ENCODE measurements around the gene ANKRD44. TPM values are rescaled to one million over a fixed set of nuclear protein-coding genes. Genes with fewer than 3 reads are reported as not detected.

ANKRD44 gene
- total and polyA plus RNA-seq, 2 of the 8 experiments (the other 6 are each of a cell fraction or from before 2014, with no cell fraction given), result 1.2 to 1.3 TPM

- Histone ChIP-seq H3K27ac (ENCODE audit: low read depth, low read length) (no peak overlapping the region), H4K20me1 (replicated peaks in 1 of 2; ENCODE audit: control insufficient read depth in 1 of 2, insufficient read depth in 2 of 2, low read length in 2 of 2) (no peaks in the 10 kb centered on the region), H2BK12ac (ENCODE audit: low read depth, low read length) (no peak overlapping the region), H2BK15ac (ENCODE audit: low read length) (no peak overlapping the region), H2AK5ac (ENCODE audit: low read depth, low read length) (no peak overlapping the region), H3K23me2 (ENCODE audit: low read depth, low read length) (peaks cover 6% of the 10 kb centered on the region), H4K5ac (ENCODE audit: insufficient read length, low read depth, low read length) (no peak overlapping the region), H3K9ac (replicated peaks in 1 of 4; ENCODE audit: extremely low read depth in 1 of 4, low read depth in 3 of 4, low read length in 3 of 4) (peak overlapping the region in 1 of 4 experiments; percentile 45; a peak in 1 of 7 replicates), H2BK5ac (ENCODE audit: low read depth, low read length) (no peak overlapping the region), H3K18ac (ENCODE audit: extremely low read depth, low read length) (no peak overlapping the region), H2BK120ac (replicated peaks; ENCODE audit: low read depth, low read length) (no peak overlapping the region), H3K4me2 (ENCODE audit: insufficient read depth in 1 of 2, low read depth in 2 of 2, low read length in 2 of 2) (peak overlapping the region; percentile 91 to 100), H3K56ac (replicated peaks; ENCODE audit: insufficient read length, low read depth, low read length) (no peak overlapping the region), H3K23ac (ENCODE audit: insufficient read length) (no peak overlapping the region), H3K4me1 (replicated peaks in 1 of 4; ENCODE audit: control insufficient read depth in 3 of 4, insufficient read depth in 4 of 4, low read length in 3 of 4) (peaks cover 0 to 5% (median 3%) of the 10 kb centered on the region in 4 experiments; a peak in 4 of 7 replicates), H3K4ac (replicated peaks; ENCODE audit: insufficient read length, low read depth, low read length) (no peak overlapping the region), H3K79me1 (ENCODE audit: low read depth, low read length) (no peaks in the 10 kb centered on the region), H3K36me3 (ENCODE audit: control insufficient read depth in 2 of 4, insufficient read depth in 4 of 4, low read length in 3 of 4) (no peaks in the 10 kb centered on the region), H2AFZ (ENCODE audit: low read length) (no peak overlapping the region), H2BK20ac (ENCODE audit: low read length) (no peak overlapping the region), H3K9me3 (ENCODE audit: insufficient read depth in 2 of 2, low read depth in 1 of 2, low read length in 1 of 2) (no peaks in the 10 kb centered on the region), H4K8ac (ENCODE audit: extremely low read depth, insufficient read depth, low read length) (no peak overlapping the region), H4K91ac (replicated peaks; ENCODE audit: insufficient read length, low read length) (no peak overlapping the region), H3K14ac (ENCODE audit: insufficient read length) (no peak overlapping the region), H3K79me2 (ENCODE audit: control insufficient read depth in 1 of 2, insufficient read depth in 2 of 2, low read length in 2 of 2) (no peaks in the 10 kb centered on the region), H3K27me3 (replicated peaks in 1 of 4; ENCODE audit: control insufficient read depth in 3 of 4, extremely low read depth in 1 of 4, insufficient read depth in 3 of 4, low read length in 3 of 4) (peaks cover 9 to 34% (median 16%) of the 10 kb centered on the region in 4 experiments), H3K4me3 (ENCODE audit: extremely low read depth in 1 of 4, insufficient read depth in 2 of 4, low read depth in 3 of 4, low read length in 4 of 4) (peak overlapping the region; percentile 44 to 80 (median 66); a peak in 6 of 8 replicates)
- no peak for TF ChIP-seq ATF2 (IDR thresholded peaks at IDR 0.05; ENCODE audit: low read length)
- no peak for TF ChIP-seq SIRT6 (IDR thresholded peaks at IDR 0.05; ENCODE audit: low read length)
- no peak for TF ChIP-seq JUN (IDR thresholded peaks at IDR 0.05; ENCODE audit: low read depth, low read length)
- WGBS, 2 experiments (ENCODE audit: extremely low coverage in 1 of 2, insufficient coverage in 1 of 2, insufficient read length in 1 of 2, insufficient replicate concordance in 2 of 2, low coverage in 1 of 2, low lambda C conversion rate in 2 of 2, missing lambda C conversion rate in 1 of 2), result 72% methylated on average over 8 of the region's 8 CpGs; no CpG with 5 or more reads in 1 of the 2 experiments
- CTCF ChIA-PET (ENCODE audit: partially characterized antibody), result interaction anchor here (0.5 to 3.3 kb wide), 11 partner anchors 9 to 296 kb away, joined by 3 to 14 read pairs (median 4); no protein-coding TSS in a partner anchor
- FAIRE-seq, result no peak
- POLR2A ChIA-PET (ENCODE audit: partially characterized antibody), result no interaction called here
- DNase-seq (ENCODE audit: low read depth in 1 of 2, low spot score in 2 of 2), result no peak
Measured at GRCh38 chr2:197308996-197309690, 1.4 kb downstream of the ANKRD44 start.

Data from H1 (cell line).